SK-N-SH (cell line): ENCODE results near the gene SVOP. TPM values are rescaled to one million over a fixed set of nuclear protein-coding genes. Genes with fewer than 3 reads are reported as not detected.
A peak's percentile ranks its signal among the peaks of the same experiment; 100 is the strongest.

Experiments used
- CTCF ChIA-PET: fragments of 300-600, 350-600 bp; formaldehyde crosslinking; extraction: SDS; loops from one replicate; lab custom pipeline; 2021; lab: Yijun Ruan, JAX
- POLR2A ChIA-PET: fragments of 350-600 bp; sonication (Branson Sonifier 250); formaldehyde crosslinking; extraction: SDS; loops from one replicate; lab custom pipeline; 2020; ENCODE audit warnings: antibody characterized with exemption, inconsistent platforms; lab: Yijun Ruan, JAX
- DNase-seq: peaks from one replicate; pipeline ENCODE4 v3.0.0; 2012
- H2AFZ ChIP-seq: fragments of 200-600 bp; sonication (generic); 2 replicates; pipeline ENCODE4 v1.8.1; 2016; ENCODE audit warnings: antibody characterized with exemption, mild to moderate bottlenecking, low read depth
- H3F3A ChIP-seq: fragments of 200-600 bp; sonication (generic); replicated peaks from 2 replicates; pipeline ENCODE3; 2016; ENCODE audit warnings: antibody characterized with exemption, mild to moderate bottlenecking; ENCODE audit not compliant: insufficient read depth
- H3K27ac ChIP-seq, 2 experiments: fragments of 200-500 bp in 1 of 2; fragments of 200-600 bp in 1 of 2; sonication (Bioruptor generic) in 1 of 2; sonication (generic), shearing (Covaris generic) in 1 of 2; 2 replicates each; pipeline versions ENCODE4 v1.5.1 to v1.6.1; 2014 to 2016; ENCODE audit warnings: low read depth in 2 of 2, inconsistent platforms in 1 of 2, low read length in 1 of 2, mild to moderate bottlenecking in 1 of 2, mixed read lengths in 1 of 2
- H3K27me3 ChIP-seq: fragments of 200-600 bp; sonication (generic), shearing (Covaris generic); 2 replicates; pipeline ENCODE4 v1.6.1; 2016; ENCODE audit warnings: mixed run types; ENCODE audit not compliant: insufficient read depth
- H3K36me3 ChIP-seq, 2 experiments: fragments of 200-500 bp in 1 of 2; fragments of 200-600 bp in 1 of 2; sonication (Bioruptor generic) in 1 of 2; sonication (generic) in 1 of 2; replicated peaks in 1 of 2; 2 replicates each; pipeline versions ENCODE3 to v1.5.1; 2014 to 2016; ENCODE audit warnings: low read length in 1 of 2, mild to moderate bottlenecking in 1 of 2; ENCODE audit not compliant: insufficient read depth in 2 of 2, control insufficient read depth in 1 of 2
- H3K4me1 ChIP-seq, 2 experiments: fragments of 200-500 bp in 1 of 2; fragments of 200-600 bp in 1 of 2; sonication (Bioruptor generic) in 1 of 2; sonication (generic), shearing (Covaris generic) in 1 of 2; 2 replicates each; pipeline versions ENCODE4 v1.5.1 to v1.6.1; 2014 to 2016; ENCODE audit warnings: low read depth in 1 of 2, low read length in 1 of 2, mixed run types in 1 of 2; ENCODE audit not compliant: insufficient read depth in 2 of 2, control insufficient read depth in 1 of 2
- H3K4me2 ChIP-seq: fragments of 200-600 bp; sonication (generic), shearing (Covaris generic); 2 replicates; pipeline ENCODE4 v1.6.1; 2017; ENCODE audit warnings: mixed run types
- H3K4me3 ChIP-seq, 2 experiments: fragments of 200-500 bp in 1 of 2; fragments of 200-600 bp in 1 of 2; sonication (Bioruptor generic) in 1 of 2; sonication (generic), shearing (Covaris generic) in 1 of 2; 2 replicates each; pipeline versions ENCODE4 v1.5.1 to v1.8.1; 2014 to 2016; ENCODE audit warnings: low read depth in 2 of 2, inconsistent platforms in 1 of 2, low read length in 1 of 2, mild to moderate bottlenecking in 1 of 2, mixed read lengths in 1 of 2, moderate library complexity in 1 of 2
- H3K79me2 ChIP-seq: fragments of 200-600 bp; sonication (generic); 2 replicates; pipeline ENCODE4 v1.8.1; 2017; ENCODE audit warnings: mild to moderate bottlenecking; ENCODE audit not compliant: insufficient read depth
- H3K9ac ChIP-seq: fragments of 200-600 bp; sonication (generic); 2 replicates; pipeline ENCODE4 v1.6.1; 2017; ENCODE audit warnings: mixed run types
- H3K9me2 ChIP-seq: fragments of 200-600 bp; sonication (generic); 2 replicates; pipeline ENCODE4 v1.6.1; 2017; ENCODE audit warnings: mixed run types
- H3K9me3 ChIP-seq: fragments of 200-600 bp; sonication (generic); 2 replicates; pipeline ENCODE4 v1.6.1; 2017; ENCODE audit warnings: mixed run types, mild to moderate bottlenecking, moderate library complexity
- H4K20me1 ChIP-seq: fragments of 200-600 bp; sonication (generic); 2 replicates; pipeline ENCODE4 v1.6.1; 2017; ENCODE audit warnings: mild to moderate bottlenecking, mixed run types; ENCODE audit not compliant: insufficient read depth
- CTCF ChIP-seq: fragments of 200-600 bp; sonication (generic); IDR thresholded peaks from 2 replicates; pipeline ENCODE4 v1.6.1; 2017; ENCODE audit warnings: antibody characterized with exemption, mild to moderate bottlenecking, moderate library complexity
- EZH2phosphoT487 ChIP-seq: fragments of 200-600 bp; sonication (generic); IDR thresholded peaks from 2 replicates; pipeline ENCODE4 v1.6.1; 2017; ENCODE audit warnings: low read depth, mixed run types, mild to moderate bottlenecking, antibody characterized with exemption, moderate library complexity, borderline replicate concordance
- FOXJ3 ChIP-seq: sonication (generic); formaldehyde crosslinking; IDR thresholded peaks from 2 replicates; pipeline ENCODE4 v1.5.1; 2020; ENCODE audit warnings: mild to moderate bottlenecking, missing genetic modification reagents
- GABPA ChIP-seq: IDR thresholded peaks from 2 replicates; pipeline ENCODE4 v1.4.0; 2012; ENCODE audit warnings: low read depth, mild to moderate bottlenecking
- IRF3 ChIP-seq: fragments of 150-350 bp; IDR thresholded peaks from 2 replicates; pipeline ENCODE4 v1.6.1; 2016; ENCODE audit warnings: mild to moderate bottlenecking, low read depth, low read length
- MXI1 ChIP-seq: IDR thresholded peaks from 2 replicates; pipeline ENCODE4 v1.6.1; 2012; ENCODE audit warnings: mild to moderate bottlenecking, low read depth, low read length, improper control_type of control experiment
- NFIC ChIP-seq: IDR thresholded peaks from 2 replicates; pipeline ENCODE4 v1.4.0; 2012; ENCODE audit warnings: borderline replicate concordance
- NRF1 ChIP-seq: IDR thresholded peaks from 2 replicates; pipeline ENCODE4 v1.6.1; 2012; ENCODE audit warnings: low read depth, mild to moderate bottlenecking, low read length
- PBX3 ChIP-seq: IDR thresholded peaks from 2 replicates; pipeline ENCODE4; 2012
- RCOR1 ChIP-seq: fragments of 150-350 bp; IDR thresholded peaks from 2 replicates; pipeline ENCODE4 v1.6.1; 2017; ENCODE audit warnings: antibody characterized with exemption, low read length
- REST ChIP-seq: IDR thresholded peaks from 2 replicates; pipeline ENCODE4 v1.6.1; 2012; ENCODE audit warnings: mild to moderate bottlenecking, low read depth, low read length, moderate library complexity
- SIN3A ChIP-seq: IDR thresholded peaks from 2 replicates; pipeline ENCODE4 v1.6.1; 2012; ENCODE audit warnings: low read depth, mild to moderate bottlenecking, low read length, moderate library complexity, borderline replicate concordance
- TAF1 ChIP-seq: IDR thresholded peaks from 2 replicates; pipeline ENCODE4 v1.6.1; 2012; ENCODE audit warnings: low read depth, mild to moderate bottlenecking, low read length, moderate library complexity, borderline replicate concordance
- TEAD4 ChIP-seq: IDR thresholded peaks from 2 replicates; pipeline ENCODE4 v1.4.0; 2012; ENCODE audit warnings: mild to moderate bottlenecking, borderline replicate concordance; ENCODE audit not compliant: insufficient read depth
- USF2 ChIP-seq: fragments of 150-350 bp; IDR thresholded peaks from 2 replicates; pipeline ENCODE4 v1.6.1; 2017; ENCODE audit warnings: antibody characterized with exemption, low read length, low read depth, borderline replicate concordance
- YY1 ChIP-seq: IDR thresholded peaks from 2 replicates; pipeline ENCODE4 v1.4.0; 2012; ENCODE audit warnings: low read depth, mild to moderate bottlenecking
- WGBS: methylation state at CpG from one replicate; pipeline ENCODE4 v1.1.6; 2017; ENCODE audit warnings: low lambda C conversion rate; 5-methylcytosine and 5-hydroxymethylcytosine counted together
- polyA plus RNA-seq, 3 experiments: library from polyadenylated mRNA; depleted of rRNA; stranded (reverse); fragments of >200 nt; gene quantifications; 2 replicates each; pipeline ENCODE4 v1.2.3, GENCODE V29; 2012

Gene SVOP
- polyA plus RNA-seq (2012; rRNA removed), result 0.07 and 0.08 TPM in 2 replicates
- polyA plus RNA-seq (2012; cell fraction: cytosol; rRNA removed), result 0.05 and 0.14 TPM in 2 replicates
- 0.01 and 0.08 TPM in 2 replicates for polyA plus RNA-seq (2012; cell fraction: nucleus; rRNA removed)

- ChIA-PET POLR2A (interaction anchor here (0.8 kb wide), 1 partner anchor 81 kb away, joined by 4 read pairs; no protein-coding TSS in a partner anchor), CTCF (interaction anchor here (1.1 kb wide), 1 partner anchor 25 kb away, joined by 3 read pairs; no protein-coding TSS in a partner anchor)
- Histone ChIP-seq H3K4me3 (peak within 1 kb of the TSS in 1 of 2 experiments; percentile 41; a peak in 2 of 4 replicates), H2AFZ (no peak within 1 kb of the TSS), H3K4me2 (peak within 1 kb of the TSS; percentile 81), H3K27ac (peak within 1 kb of the TSS in 1 of 2 experiments; percentile 78; a peak in 2 of 4 replicates), H3K9me2 (no peaks in the 10 kb centered on the region), H3K4me1 (no peaks in the 10 kb centered on the region), H3K27me3 (no peaks in the 10 kb centered on the region), H3K79me2 (no peaks in the 10 kb centered on the region), H4K20me1 (no peaks in the 10 kb centered on the region), H3K36me3 (no peaks in the 10 kb centered on the region), H3K9ac (no peak within 1 kb of the TSS), H3K9me3 (no peaks in the 10 kb centered on the region), H3F3A (no peaks in the 10 kb centered on the region)
- TF ChIP-seq TEAD4 (no peak), NFIC (no peak), FOXJ3 (CRISPR knock-in tag) (peak; percentile 22; the same call in 1 of the 2 replicates), RCOR1 (0 out of 2 replicates have a peak, but pooled peaks have one; percentile 58), GABPA (peak; percentile 56), YY1 (no peak), REST (peak; percentile 99), NRF1 (peak; percentile 10; the same call in 1 of the 2 replicates), MXI1 (peak; percentile 91), EZH2phosphoT487 (no peak), USF2 (no peak), IRF3 (no peak), TAF1 (no peak), SIN3A (peak; percentile 94), PBX3 (peak; percentile 36), CTCF (no peak)
- 9% methylated on average over 21 of the region's 30 CpGs for WGBS
- DNase-seq, result peak; percentile 85
Observed at GRCh38 chr12:109020796-109021380, at the start of gene SVOP. Gene SVOP (minus strand): TSS chr12:109021068. CDS start chr12:109020868, 200 bp downstream.
